GM20431 (cell line): Measurements from ENCODE around the gene RPGR.

ENCODE experiments used
- in situ Hi-C: fragments of 300-500 bp; cut with MseI, MboI; formaldehyde crosslinking; loops from one replicate; pipeline ENCODE4 v1.15.0; 2020; ENCODE audit warnings: low sequenced_read_pairs; ENCODE audit not compliant: unreplicated experiment

Gene RPGR

GRCh38 chrX:38327007-38327774 is at the start of gene RPGR:
Gene RPGR, minus strand, starts transcription at chrX:38327509. Its CDS starts 142 bp downstream, at chrX:38327367.
- in situ Hi-C loops: loop anchor here (25.0 kb wide), 1 partner anchor 115 kb away; the partner anchor contains the start of gene SRPX

DNA sequence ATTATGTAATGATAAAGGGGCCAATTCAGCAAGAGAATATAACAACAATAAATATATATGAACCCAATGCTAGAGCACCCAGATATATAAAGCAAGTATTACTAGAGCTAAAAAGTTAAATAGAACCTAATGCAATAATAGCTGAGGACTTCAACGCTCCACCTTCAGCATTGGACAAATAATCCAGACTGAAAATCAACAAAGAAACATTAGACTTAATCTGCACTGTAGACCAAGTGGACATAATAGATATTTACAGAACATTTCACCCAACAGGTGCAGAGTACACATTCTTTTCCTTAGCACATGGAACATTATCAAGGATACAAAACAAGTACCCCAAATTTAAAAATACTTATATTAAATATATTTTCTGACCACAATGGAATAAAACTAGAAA is 49.4 kb upstream of the RPGR start:
- in situ Hi-C loops: no loop called here

GRCh38 chrX:38375891-38376290 is 48.6 kb upstream of the RPGR start:
- in situ Hi-C loops: no loop called here

DNA sequence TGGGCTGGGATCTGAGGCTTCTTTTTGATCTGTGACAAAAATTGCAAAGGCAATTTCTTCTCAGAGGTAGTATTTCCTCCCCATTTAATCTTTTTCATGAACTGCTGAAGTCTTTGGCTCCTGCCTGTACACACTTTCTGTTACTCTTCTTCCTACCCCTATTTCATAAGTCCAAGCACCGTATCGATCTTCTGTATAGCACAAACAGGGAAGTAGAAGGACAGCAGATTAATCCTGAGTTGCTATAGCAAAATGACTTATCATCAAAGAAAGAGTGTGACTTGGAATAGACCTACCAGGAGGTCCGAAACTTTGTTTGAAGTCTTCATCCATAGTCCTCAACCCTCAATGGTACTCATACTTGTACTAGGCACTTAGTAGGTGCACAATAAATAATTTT is 47.1 kb upstream of the RPGR start:
- in situ Hi-C loops: no loop called here

DNA sequence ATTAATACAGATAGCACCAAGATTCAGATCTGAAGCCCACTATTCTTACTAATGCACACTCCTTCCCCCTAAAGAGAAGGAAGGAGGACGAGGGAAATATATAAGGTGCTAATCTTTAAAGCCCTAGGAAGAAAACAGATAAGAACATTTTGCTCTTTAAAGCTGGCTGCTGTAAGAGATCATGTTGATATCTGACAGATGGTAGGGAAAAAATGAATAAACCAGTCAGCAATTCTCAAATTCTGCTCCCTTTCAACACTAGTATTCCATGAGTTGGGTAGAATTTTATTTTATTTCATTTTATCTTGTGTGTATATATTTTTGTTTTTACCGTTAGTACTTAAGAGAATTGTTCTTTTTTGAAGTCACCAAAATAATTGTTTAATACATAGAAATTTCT is 44.3 kb upstream of the RPGR start:
- in situ Hi-C loops: no loop called here

GRCh38 chrX:38368774-38369173 is 41.5 kb upstream of the RPGR start:
- in situ Hi-C loops: no loop called here

GRCh38 chrX:38365954-38366353 is 38.6 kb upstream of the RPGR start:
- in situ Hi-C loops: no loop called here

GRCh38 chrX:38363046-38363445 is 35.7 kb upstream of the RPGR start:
- in situ Hi-C loops: no loop called here

DNA sequence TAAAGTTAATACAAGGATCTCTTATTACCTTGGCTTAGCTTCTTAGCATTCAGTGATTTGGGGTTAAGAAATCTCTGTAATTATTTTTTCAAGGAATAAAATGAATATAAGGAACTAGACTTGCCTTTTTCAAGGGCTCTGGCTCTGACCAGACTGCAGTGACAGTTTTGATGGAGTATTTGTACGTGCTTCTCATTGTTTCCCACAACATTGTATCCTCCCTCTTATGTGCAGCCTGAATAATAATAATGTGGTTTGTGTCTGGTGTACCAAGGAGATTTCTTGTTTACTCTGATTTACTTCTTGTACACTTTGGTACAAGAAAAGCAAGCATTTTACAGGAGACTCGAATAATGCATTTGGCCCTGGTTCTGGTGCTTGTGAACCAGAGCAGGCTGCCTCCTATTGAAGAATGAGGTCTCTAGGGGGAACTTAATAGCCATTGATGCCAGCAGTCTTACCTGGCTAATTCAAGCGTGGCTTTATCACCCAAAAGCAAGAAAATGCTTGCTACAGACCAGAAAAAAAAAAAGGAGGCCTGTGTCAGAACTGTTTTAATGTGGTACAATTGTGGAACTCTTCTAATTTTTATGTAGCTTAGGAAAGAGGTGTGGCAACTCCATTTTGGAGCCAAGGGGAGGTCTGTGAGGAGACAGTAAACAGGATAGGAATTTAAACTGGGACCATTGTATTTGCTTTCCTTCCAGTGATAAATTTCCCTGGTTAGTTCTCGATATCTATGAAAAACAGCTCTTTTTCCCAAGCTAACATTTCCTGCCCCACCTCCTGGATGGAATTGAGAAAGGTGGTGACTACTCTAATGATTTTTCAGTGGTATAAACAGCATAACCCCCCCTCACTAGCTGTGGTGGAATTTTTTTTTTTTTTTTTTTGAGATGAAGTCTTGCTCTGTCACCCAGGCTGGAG is 30.7 kb upstream of the RPGR start:
- in situ Hi-C loops: no loop called here

DNA sequence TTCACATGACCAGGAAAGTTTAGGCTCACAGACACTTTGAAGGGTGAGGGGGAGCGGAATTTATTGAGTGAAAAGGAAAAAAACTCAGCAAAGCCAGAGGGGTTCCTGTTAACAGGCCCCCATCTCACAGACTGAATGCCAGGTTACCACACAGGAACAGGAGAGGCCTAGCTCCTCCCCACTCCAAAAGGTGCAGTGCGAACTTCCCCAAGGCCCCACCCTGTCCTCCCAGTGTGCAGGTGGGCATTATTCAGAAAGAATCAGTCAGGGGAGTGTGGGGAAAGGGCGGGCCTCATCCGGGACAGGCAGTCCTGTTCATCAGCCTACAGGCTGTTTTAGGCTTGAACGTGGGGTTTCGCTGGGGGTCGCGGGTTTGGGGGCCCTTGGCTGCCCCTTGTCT is 29.1 kb upstream of the RPGR start:
- in situ Hi-C loops: no loop called here

DNA sequence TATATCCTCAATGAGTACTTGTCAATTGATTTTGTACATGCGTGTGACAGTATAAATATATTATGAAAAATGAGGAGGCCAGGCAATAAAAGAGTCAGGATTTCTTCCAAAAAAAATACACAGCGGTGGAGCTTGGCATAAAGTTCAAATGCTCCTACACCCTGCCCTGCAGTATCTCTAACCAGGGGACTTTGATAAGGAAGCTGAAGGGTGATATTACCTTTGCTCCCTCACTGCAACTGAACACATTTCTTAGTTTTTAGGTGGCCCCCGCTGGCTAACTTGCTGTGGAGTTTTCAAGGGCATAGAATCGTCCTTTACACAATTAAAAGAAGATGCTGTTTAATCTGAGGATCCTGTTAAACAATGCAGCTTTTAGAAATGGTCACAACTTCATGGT is 25.1 kb upstream of the RPGR start, which contains the start of gene OTC:
Gene OTC (plus strand): TSS at position 243 of the 400 bp plus-strand sequence. CDS start 93 bp downstream, at position 336.
- in situ Hi-C loops: no loop called here

GRCh38 chrX:38351346-38351745 is 24.0 kb upstream of the RPGR start:
- in situ Hi-C loops: no loop called here

DNA sequence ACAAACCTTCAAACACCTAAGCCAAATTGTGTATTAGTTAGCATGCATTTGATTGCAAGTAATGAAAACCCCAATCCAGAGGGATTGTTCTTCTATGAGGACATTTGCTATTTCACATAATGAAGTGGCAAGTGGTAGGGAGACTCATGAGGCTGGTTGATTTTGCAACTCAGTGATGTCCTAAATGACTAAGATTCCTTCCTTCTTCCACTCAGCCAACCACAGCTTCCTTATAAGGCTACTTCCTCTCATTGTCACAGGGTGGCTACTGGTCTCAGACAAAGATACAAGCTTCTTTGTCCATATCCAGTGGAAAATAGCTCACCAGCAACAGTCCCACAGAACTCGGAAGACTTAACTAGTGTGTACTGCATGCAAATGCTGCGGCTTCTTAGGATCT is 19.8 kb upstream of the RPGR start:
- in situ Hi-C loops: loop anchor here (25.0 kb wide), 1 partner anchor 135 kb away; the partner anchor contains the start of gene SRPX

DNA sequence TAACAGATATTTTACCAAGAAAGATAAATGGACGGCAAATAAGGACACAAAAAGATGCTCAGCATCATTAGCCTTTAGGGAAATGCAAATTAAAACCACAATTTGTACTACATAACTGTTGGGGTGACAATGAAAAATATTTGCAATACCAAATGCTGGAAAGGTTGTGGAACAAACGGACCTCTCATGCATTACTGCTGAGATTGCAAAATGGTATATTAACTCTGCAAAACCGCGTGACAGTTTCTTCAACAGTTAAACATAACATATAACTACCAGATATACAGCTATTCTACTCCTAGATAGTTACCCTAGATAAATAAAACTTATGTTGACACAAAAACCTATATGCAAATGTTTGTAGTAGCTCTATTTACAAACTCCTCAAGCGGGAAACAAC is 18.8 kb upstream of the RPGR start:
- in situ Hi-C loops: loop anchor here (25.0 kb wide), 1 partner anchor 134 kb away; the partner anchor contains the start of gene SRPX

- in situ Hi-C loops: loop anchor here (25.0 kb wide), 1 partner anchor 131 kb away; the partner anchor contains the start of gene SRPX
Observed at GRCh38 chrX:38342853-38343778, 15.8 kb upstream of the RPGR start.

DNA sequence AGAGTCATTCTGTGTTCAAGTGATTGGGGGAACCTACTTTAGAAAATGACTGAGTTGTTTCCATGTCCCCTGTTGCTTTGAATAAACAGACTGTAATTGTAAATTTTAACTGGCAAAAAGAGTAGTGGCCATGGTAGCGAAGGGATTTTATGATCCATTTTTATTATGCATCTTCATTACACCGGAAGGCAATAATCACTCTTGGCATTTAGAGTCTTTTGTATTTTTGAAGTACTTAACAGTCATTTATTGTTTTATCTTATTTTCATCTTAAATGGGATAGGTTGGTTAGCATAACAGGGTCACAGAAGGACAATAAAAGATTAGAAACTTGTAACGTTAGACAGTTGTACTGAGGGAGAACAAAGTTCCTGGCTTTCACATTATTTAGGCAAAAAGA is 14.1 kb upstream of the RPGR start:
- in situ Hi-C loops: loop anchor here (25.0 kb wide), 1 partner anchor 129 kb away; the partner anchor contains the start of gene SRPX

DNA sequence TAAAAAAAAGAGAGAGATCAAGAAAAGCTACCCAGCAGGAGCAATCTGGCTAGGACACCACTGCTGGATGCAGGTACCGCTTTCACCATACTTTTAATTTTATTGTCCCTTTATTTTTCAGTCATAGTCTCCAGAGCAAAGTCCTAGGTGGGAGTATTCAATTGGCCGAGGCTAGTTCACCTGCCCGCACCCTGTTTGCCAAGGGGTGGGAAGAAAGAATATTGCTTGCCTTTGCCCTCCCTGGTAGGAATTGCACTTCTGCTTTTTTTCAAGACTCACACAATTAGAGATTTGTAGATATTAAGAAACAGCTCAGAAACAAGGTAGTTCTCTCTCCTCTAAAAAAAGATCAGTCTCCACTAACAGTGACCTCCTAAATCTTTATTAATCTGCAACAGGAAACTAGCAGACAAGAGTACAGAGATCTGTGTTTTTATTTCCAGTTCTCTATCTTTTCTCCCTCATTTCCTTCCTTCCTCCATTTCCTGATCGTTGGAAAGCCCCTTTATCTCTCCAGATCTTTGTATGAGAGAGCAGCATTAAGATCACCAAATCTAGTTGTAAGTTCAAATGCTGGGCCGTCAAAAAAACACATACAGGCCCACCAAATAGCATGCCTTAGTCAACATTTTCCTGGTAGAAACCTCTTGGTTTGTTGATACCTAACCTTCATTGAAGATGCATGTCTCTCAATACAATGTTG is 9.4 kb upstream of the RPGR start:
- in situ Hi-C loops: loop anchor here (25.0 kb wide), 1 partner anchor 124 kb away; the partner anchor contains the start of gene SRPX

DNA sequence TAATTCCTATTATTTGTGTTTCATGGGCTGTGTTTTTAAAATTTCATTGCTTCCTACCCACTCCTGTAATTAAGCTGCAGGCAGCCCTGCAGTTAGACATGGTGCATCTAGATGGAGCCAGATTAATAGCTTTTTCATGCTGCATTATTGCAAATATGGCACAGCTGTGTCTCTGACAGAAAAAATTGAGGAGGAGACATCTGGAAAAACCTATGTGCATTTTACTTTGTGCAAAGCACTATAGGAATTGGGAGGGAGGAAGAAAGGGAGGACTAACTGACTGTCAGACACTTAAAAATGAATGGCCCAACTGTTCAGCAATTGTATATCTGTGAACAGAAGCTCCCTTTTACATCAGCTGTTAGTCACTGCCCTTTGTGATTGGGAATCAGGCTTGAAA is 8.1 kb upstream of the RPGR start:
- in situ Hi-C loops: loop anchor here (25.0 kb wide), 1 partner anchor 123 kb away; the partner anchor contains the start of gene SRPX

GRCh38 chrX:38332505-38332904 is 5.2 kb upstream of the RPGR start:
- in situ Hi-C loops: loop anchor here (25.0 kb wide), 1 partner anchor 120 kb away; the partner anchor contains the start of gene SRPX
